ENCODE data around the gene FRMD5. TPM values are rescaled to one million over a fixed set of nuclear protein-coding genes. Genes with fewer than 3 reads are reported as not detected.

Gene FRMD5
- total RNA-seq, 2 donors from 2014 or later, result 3.6 to 7.0 TPM

DNA sequence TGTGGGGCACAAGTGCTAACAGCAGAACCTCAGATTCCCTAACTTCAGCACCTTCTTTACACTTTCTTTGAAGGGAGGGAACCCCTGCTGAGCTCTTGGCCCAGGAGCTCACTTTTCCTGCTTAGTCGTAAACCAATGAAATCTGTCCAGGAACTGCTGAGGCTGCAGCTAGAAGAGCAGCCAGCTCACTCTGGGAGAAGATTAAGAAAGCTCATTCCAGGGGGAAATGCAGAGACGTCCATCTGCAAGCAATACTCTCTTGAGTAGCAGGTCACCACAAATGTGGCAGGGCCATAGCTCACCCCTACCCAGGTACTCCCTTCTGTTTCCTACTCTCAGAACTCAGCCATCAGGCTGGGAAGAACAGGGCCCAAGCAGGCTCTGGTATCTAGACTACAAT is 265.0 kb downstream of the FRMD5 start:
- no peak overlapping the region for H3K9ac ChIP-seq (ENCODE audit: extremely low read depth, low read length, poor library complexity, severe bottlenecking)
- no peaks in the 10 kb centered on the region for H3K9me3 ChIP-seq (ENCODE audit: control insufficient read depth, low read length)
- H3K36me3 ChIP-seq (ENCODE audit: control insufficient read depth, insufficient read depth, low read length), result no peaks in the 10 kb centered on the region
- Mint-ChIP-seq H3K36me3 (ENCODE audit: low read depth) (no peaks in the 10 kb centered on the region), H3K9me3 (no peaks in the 10 kb centered on the region), H3K27me3 (ENCODE audit: insufficient read depth) (peaks cover 6% of the 10 kb centered on the region), H3K27ac (peak overlapping the region; percentile 54), H3K4me3 (no peak overlapping the region), H3K4me1 (peaks cover 52% of the 10 kb centered on the region)
- H3K4me3 ChIP-seq (ENCODE audit: low read length), result no peak overlapping the region
- peaks cover 6% of the 10 kb centered on the region for H3K27me3 ChIP-seq (ENCODE audit: control insufficient read depth, insufficient read depth, low read length, poor library complexity, severe bottlenecking)
- peaks cover 18% of the 10 kb centered on the region for H3K4me1 ChIP-seq (ENCODE audit: control insufficient read depth, insufficient read depth, low read length)
- no peak overlapping the region for H3K27ac ChIP-seq (ENCODE audit: low read depth, low read length)
- 4 to 41% methylated on average over 2 of the region's 2 CpGs for WGBS, 2 experiments (ENCODE audit: insufficient coverage in 1 of 2, insufficient read length in 1 of 2)
- DNase-seq, result peak; percentile 93
- no peak for TF ChIP-seq CTCF (conservative IDR thresholded peaks at IDR 0.05)

DNA sequence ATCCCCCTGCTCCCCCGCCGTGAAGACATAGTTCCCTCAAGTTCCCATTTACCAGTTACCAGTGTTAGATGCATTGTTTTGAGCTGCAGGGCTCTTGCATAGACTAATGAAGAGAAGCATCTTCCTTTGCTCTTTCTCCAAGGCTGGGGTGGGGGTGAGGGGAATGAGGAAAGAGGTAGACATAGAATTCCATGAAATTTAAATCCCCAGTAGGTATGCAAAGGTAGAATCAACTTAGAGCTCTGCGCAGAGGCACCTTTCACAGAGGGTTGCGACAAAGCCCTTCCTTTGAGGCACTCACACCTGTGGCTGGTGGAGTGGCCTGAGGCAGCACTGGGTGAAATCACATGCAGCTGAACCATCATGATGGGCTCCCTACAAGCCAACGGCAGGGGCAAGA is 266.9 kb downstream of the FRMD5 start:
- H3K9me3 ChIP-seq (ENCODE audit: control insufficient read depth, low read length), result no peaks in the 10 kb centered on the region
- 26 to 37% methylated on average over 3 to 5 of the region's 5 CpGs for WGBS, 2 experiments (ENCODE audit: insufficient coverage in 1 of 2, insufficient read length in 1 of 2)
- peaks cover 18% of the 10 kb centered on the region for H3K4me1 ChIP-seq (ENCODE audit: control insufficient read depth, insufficient read depth, low read length)
- H3K36me3 ChIP-seq (ENCODE audit: control insufficient read depth, insufficient read depth, low read length), result no peaks in the 10 kb centered on the region
- H3K9ac ChIP-seq (ENCODE audit: extremely low read depth, low read length, poor library complexity, severe bottlenecking), result no peak overlapping the region
- Mint-ChIP-seq H3K27ac (peak overlapping the region; percentile 0), H3K4me1 (peaks cover 52% of the 10 kb centered on the region), H3K27me3 (ENCODE audit: insufficient read depth) (peaks cover 6% of the 10 kb centered on the region), H3K36me3 (ENCODE audit: low read depth) (no peaks in the 10 kb centered on the region), H3K9me3 (no peaks in the 10 kb centered on the region), H3K4me3 (no peak overlapping the region)
- DNase-seq, result peak; percentile 85
- no peak overlapping the region for H3K27ac ChIP-seq (ENCODE audit: low read depth, low read length)
- TF ChIP-seq CTCF (conservative IDR thresholded peaks at IDR 0.05), result no peak
- no peak overlapping the region for H3K4me3 ChIP-seq (ENCODE audit: low read length)
- H3K27me3 ChIP-seq (ENCODE audit: control insufficient read depth, insufficient read depth, low read length, poor library complexity, severe bottlenecking), result peaks cover 6% of the 10 kb centered on the region

DNA sequence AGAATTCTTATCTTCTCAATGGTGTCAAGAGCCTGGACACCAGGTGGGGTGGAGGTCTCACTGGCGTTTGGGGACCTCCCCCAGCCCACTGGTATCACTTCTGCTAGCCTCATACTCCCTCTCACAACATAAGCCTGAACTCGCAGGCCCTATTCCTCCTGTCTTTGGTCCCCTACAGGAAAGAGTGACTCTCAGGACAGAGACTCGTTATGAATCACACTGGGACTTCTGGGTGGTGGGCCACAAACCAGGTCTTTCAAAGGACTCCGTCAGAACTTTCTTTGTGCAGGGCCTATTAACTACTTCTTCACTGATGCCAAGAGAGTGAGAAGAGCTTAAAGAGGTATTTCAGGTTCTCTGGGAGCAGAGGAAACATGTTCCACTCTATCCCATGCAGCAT is 267.9 kb downstream of the FRMD5 start:
- 71% methylated on average over 3 to 4 of the region's 4 CpGs for WGBS, 2 experiments (ENCODE audit: insufficient coverage in 1 of 2, insufficient read length in 1 of 2)
- no peaks in the 10 kb centered on the region for H3K36me3 ChIP-seq (ENCODE audit: control insufficient read depth, insufficient read depth, low read length)
- H3K4me1 Mint-ChIP-seq, result peaks cover 45% of the 10 kb centered on the region
- TF ChIP-seq CTCF (conservative IDR thresholded peaks at IDR 0.05), result no peak
- H3K9me3 ChIP-seq (ENCODE audit: control insufficient read depth, low read length), result no peaks in the 10 kb centered on the region
- peaks cover 6% of the 10 kb centered on the region for H3K27me3 Mint-ChIP-seq (ENCODE audit: insufficient read depth)
- peaks cover 6% of the 10 kb centered on the region for H3K27me3 ChIP-seq (ENCODE audit: control insufficient read depth, insufficient read depth, low read length, poor library complexity, severe bottlenecking)
- H3K4me3 ChIP-seq (ENCODE audit: low read length), result no peak overlapping the region
- H3K27ac ChIP-seq (ENCODE audit: low read depth, low read length), result no peak overlapping the region
- H3K4me1 ChIP-seq (ENCODE audit: control insufficient read depth, insufficient read depth, low read length), result peaks cover 11% of the 10 kb centered on the region
- H3K9ac ChIP-seq (ENCODE audit: extremely low read depth, low read length, poor library complexity, severe bottlenecking), result no peak overlapping the region
- no peaks in the 10 kb centered on the region for H3K9me3 Mint-ChIP-seq
- no peak overlapping the region for H3K27ac Mint-ChIP-seq
- no peak for DNase-seq
- no peak overlapping the region for H3K4me3 Mint-ChIP-seq
- H3K36me3 Mint-ChIP-seq (ENCODE audit: low read depth), result no peaks in the 10 kb centered on the region

Data from endodermal cell (in vitro differentiated cells).